ENCODE results near the gene CGNL1.

DNA sequence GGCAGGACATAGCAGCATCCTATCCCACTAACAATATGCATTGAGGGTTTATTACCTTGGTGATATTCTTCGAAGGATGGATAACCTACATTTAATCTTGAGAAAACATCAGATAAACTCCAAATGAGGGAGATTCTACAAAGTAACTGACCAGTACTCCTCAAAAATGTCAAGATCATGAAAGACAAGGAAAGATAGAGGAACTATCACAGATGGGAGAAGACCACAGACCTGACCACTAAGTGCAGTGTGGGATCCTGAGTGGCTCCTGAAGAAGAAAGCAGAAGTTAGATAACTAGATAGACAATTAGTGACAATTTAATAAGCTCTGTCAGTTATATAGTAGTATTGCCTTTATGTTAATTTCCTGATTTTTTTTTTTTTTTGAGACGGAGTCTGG, 17.7 kb upstream of the CGNL1 start:
- TF ChIP-seq, protein P1, sequence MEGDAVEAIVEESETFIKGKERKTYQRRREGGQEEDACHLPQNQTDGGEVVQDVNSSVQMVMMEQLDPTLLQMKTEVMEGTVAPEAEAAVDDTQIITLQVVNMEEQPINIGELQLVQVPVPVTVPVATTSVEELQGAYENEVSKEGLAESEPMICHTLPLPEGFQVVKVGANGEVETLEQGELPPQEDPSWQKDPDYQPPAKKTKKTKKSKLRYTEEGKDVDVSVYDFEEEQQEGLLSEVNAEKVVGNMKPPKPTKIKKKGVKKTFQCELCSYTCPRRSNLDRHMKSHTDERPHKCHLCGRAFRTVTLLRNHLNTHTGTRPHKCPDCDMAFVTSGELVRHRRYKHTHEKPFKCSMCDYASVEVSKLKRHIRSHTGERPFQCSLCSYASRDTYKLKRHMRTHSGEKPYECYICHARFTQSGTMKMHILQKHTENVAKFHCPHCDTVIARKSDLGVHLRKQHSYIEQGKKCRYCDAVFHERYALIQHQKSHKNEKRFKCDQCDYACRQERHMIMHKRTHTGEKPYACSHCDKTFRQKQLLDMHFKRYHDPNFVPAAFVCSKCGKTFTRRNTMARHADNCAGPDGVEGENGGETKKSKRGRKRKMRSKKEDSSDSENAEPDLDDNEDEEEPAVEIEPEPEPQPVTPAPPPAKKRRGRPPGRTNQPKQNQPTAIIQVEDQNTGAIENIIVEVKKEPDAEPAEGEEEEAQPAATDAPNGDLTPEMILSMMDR (IDR thresholded peaks at IDR 0.05), result no peak
- TF ChIP-seq POLR2A (IDR thresholded peaks at IDR 0.05), result no peak
